HG02973 (cell line): ENCODE results near the gene TMEM150B.

Experiments used
- ATAC-seq: cut with Tn5 transposase; IDR thresholded peaks from one replicate; pipeline ENCODE4 v1.9.1; 2021; ENCODE audit warnings: moderate library complexity; ENCODE audit not compliant: unreplicated experiment

Gene TMEM150B

GRCh38 chr19:55279770-55280643 lies 45.1 kb downstream of the TMEM150B start, which contains the start of gene HSPBP1:
Gene HSPBP1 (minus strand): TSS chr19:55280110. CDS start chr19:55279608, 502 bp downstream.
- peak; percentile 57 for ATAC-seq

- ATAC-seq: no peak
These were observed 45.8 kb downstream of the TMEM150B start for GRCh38 chr19:55279340-55279739.

GRCh38 chr19:55278391-55279135 lies 46.6 kb downstream of the TMEM150B start:
- ATAC-seq: no peak

- no peak for ATAC-seq
These were observed 47.6 kb downstream of the TMEM150B start for GRCh38 chr19:55277494-55277893.

- ATAC-seq: no peak
These were observed 48.3 kb downstream of the TMEM150B start for GRCh38 chr19:55276720-55277430.

- ATAC-seq: peak; percentile 42
These were observed 49.1 kb downstream of the TMEM150B start for GRCh38 chr19:55275851-55276719.

GRCh38 chr19:55273978-55274707 lies 51.0 kb downstream of the TMEM150B start:
- no peak for ATAC-seq

GRCh38 chr19:55272142-55272541 lies 53.0 kb downstream of the TMEM150B start:
- ATAC-seq: no peak

- ATAC-seq: no peak
These were observed 54.8 kb downstream of the TMEM150B start for GRCh38 chr19:55270172-55270942.

GRCh38 chr19:55269299-55269698 lies 55.8 kb downstream of the TMEM150B start:
- ATAC-seq: no peak

GRCh38 chr19:55266840-55267239 lies 58.3 kb downstream of the TMEM150B start:
- no peak for ATAC-seq

GRCh38 chr19:55266404-55266803 lies 58.7 kb downstream of the TMEM150B start:
- ATAC-seq: no peak

- no peak for ATAC-seq
These were observed 59.3 kb downstream of the TMEM150B start for GRCh38 chr19:55265723-55266386.

GRCh38 chr19:55265173-55265572 lies 60.0 kb downstream of the TMEM150B start:
- ATAC-seq: no peak

GRCh38 chr19:55264531-55264930 lies 60.6 kb downstream of the TMEM150B start:
- no peak for ATAC-seq
